Activated naive CD8-positive, alpha-beta T cell treated with anti-CD3 and anti-CD28 coated beads, Interleukin-2, amount 50 U/mL, for 24 hours (primary cell): ENCODE results near the gene METTL17.
A peak's percentile ranks its signal among the peaks of the same experiment; 100 is the strongest.
"Not testable (repeated sequence)": the region's sequence is repeated elsewhere in the genome, so short reads cannot be mapped to it uniquely, and the experiment has no call there.

Source experiments
- ATAC-seq: fragments of 150-1000 bp; cut with Tn5 transposase; one replicate; pipeline ENCODE4 v1.10.0; 2021
- DNase-seq: peaks from one replicate; pipeline ENCODE4 v3.0.0; 2021
- H3K27ac Mint-ChIP-seq: one replicate; pipeline ENCODE4 v1.8.0; 2021; ENCODE audit warnings: mild to moderate bottlenecking, mixed read lengths
- H3K27me3 Mint-ChIP-seq: one replicate; pipeline ENCODE4 v1.8.0; 2021; ENCODE audit warnings: mixed read lengths
- H3K36me3 Mint-ChIP-seq: one replicate; pipeline ENCODE4 v1.8.0; 2021; ENCODE audit warnings: low read depth, mixed read lengths
- H3K4me1 Mint-ChIP-seq: one replicate; pipeline ENCODE4 v1.8.0; 2021; ENCODE audit warnings: mixed read lengths
- H3K4me3 Mint-ChIP-seq: one replicate; pipeline ENCODE4 v1.8.0; 2021; ENCODE audit warnings: mild to moderate bottlenecking, moderate library complexity, mixed read lengths
- H3K9me3 Mint-ChIP-seq: one replicate; pipeline ENCODE4 v1.8.0; 2021; ENCODE audit warnings: mixed read lengths

METTL17 gene

DNA sequence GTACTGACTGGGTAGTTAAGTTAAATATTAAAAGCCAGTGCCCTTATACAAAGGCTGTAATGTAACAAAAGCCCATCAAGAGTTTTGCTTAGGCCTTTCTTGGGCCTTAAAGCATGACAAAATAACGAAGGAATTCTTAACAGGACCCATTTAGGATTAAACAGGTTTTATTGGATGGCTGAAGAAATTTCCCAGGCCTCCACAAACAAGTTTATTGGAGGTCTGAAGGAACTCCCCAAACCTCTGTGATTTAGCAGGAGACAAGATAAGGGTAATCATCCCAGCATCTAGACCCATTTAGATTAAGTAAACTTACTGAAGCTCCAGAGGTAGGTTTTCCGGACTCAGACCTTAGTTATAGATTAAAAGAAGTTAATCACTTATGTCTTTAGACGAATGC is 19.9 kb downstream of the METTL17 start:
- ATAC-seq, H3K4me3 Mint-ChIP-seq, H3K4me1 Mint-ChIP-seq, H3K27ac Mint-ChIP-seq, H3K9me3 Mint-ChIP-seq, DNase-seq, H3K36me3 Mint-ChIP-seq: not testable (repeated sequence)
- peaks cover 17% of the 10 kb centered on the region for H3K27me3 Mint-ChIP-seq

GRCh38 chr14:21011136-21011535 is 21.4 kb downstream of the METTL17 start:
- no peaks in the 10 kb centered on the region for H3K4me1 Mint-ChIP-seq

GRCh38 chr14:21014761-21015190 is 25.0 kb downstream of the METTL17 start:
- H3K9me3 Mint-ChIP-seq = no peaks in the 10 kb centered on the region
- DNase-seq (peak; percentile 82), ATAC-seq (peak; percentile 59)
- H3K4me1 Mint-ChIP-seq = no peaks in the 10 kb centered on the region
- no peaks in the 10 kb centered on the region for H3K36me3 Mint-ChIP-seq
- H3K27me3 Mint-ChIP-seq = peaks cover 17% of the 10 kb centered on the region
- H3K27ac Mint-ChIP-seq = no peak overlapping the region
- no peak overlapping the region for H3K4me3 Mint-ChIP-seq

More at GRCh38 chr14:21011136-21011535, 21.4 kb downstream of the METTL17 start:
- Mint-ChIP-seq H3K36me3 (no peaks in the 10 kb centered on the region), H3K4me3 (no peak overlapping the region), H3K9me3 (no peaks in the 10 kb centered on the region), H3K27ac (no peak overlapping the region), H3K27me3 (peaks cover 17% of the 10 kb centered on the region)
- no peak for ATAC-seq
- DNase-seq = no peak

GRCh38 chr14:21015312-21015711 is 25.5 kb downstream of the METTL17 start:
- no peak for DNase-seq
- Mint-ChIP-seq H3K9me3 (no peaks in the 10 kb centered on the region), H3K27me3 (peaks cover 17% of the 10 kb centered on the region), H3K27ac (no peak overlapping the region), H3K4me1 (no peaks in the 10 kb centered on the region), H3K36me3 (no peaks in the 10 kb centered on the region), H3K4me3 (no peak overlapping the region)
- no peak for ATAC-seq

DNA sequence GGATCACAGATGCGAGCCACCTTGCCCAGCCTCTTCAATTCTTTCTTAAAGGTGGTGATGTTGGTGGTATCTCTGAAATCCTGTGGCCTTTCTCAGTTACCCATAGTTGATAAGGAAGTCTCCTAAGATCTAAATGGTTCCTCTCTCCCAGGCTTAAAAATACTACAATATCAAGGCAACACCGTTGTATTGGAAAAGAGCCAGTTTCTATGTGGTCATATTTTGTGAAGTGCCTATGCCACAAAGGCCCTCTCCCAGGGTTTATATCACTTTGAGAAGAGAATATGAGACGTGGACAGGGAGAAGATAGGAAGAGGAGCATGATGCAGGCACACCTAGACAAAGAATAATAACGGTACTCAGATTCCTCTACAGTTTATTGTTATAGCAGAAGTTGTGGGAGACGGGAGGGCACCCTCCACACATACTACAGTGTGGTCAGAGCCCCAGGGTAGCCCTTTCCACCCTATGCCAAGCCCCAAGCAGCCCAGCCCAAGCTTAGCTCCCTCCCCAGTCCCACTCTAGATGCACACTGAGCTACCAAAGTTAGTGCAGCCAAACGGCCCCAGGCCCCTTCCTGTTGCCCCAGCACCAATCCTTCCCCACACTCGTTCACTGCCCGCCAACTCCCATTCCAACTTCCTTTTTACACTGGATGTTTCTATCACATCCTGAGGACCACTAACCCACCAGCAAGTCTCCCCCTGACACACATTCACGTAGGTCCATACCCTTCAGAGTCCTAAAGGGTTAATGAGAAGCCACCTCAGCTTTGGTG is 26.8 kb downstream of the METTL17 start:
- Mint-ChIP-seq H3K27ac (no peak overlapping the region), H3K4me1 (no peaks in the 10 kb centered on the region), H3K27me3 (peaks cover 12% of the 10 kb centered on the region), H3K9me3 (no peaks in the 10 kb centered on the region), H3K36me3 (no peaks in the 10 kb centered on the region), H3K4me3 (no peak overlapping the region)
- DNase-seq (no peak), ATAC-seq (no peak)

DNA sequence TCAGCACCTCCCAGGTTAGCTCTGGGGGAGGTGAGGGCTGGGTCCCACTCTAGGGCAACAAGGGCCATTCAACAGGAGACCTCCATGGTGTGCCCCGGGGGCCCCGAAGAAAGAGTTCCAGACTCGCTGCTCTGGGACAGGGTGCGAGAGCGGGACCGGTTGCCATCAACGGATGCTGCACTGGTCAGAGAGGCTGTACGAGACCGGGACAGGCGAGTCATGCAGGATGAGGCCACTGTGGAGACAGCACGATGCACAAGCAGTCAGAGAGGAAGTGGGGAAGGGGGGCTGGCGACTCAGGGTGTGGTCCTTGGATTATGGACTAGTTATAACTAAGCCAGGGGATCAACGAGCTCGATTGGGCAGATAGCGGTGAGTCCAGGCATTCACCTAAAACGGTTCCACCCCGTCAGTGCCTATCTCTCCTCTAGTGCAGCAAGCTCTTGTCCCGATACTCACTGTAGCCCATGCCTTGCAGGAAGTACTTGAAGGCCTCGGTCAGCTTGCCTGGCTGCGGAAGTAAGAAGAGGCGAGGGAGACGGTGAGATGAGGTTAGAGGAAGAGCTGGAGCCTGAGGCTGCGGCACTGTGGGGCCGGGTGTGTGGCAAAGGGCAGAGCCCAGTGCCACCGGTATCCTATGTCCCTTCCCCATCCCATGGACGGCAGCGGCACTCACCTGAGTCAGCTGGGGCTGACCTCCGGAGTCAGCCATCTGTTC is 27.9 kb downstream of the METTL17 start:
- DNase-seq = no peak
- no peak overlapping the region for H3K27ac Mint-ChIP-seq
- ATAC-seq = no peak
- H3K4me1 Mint-ChIP-seq = no peaks in the 10 kb centered on the region
- H3K27me3 Mint-ChIP-seq = peaks cover 8% of the 10 kb centered on the region
- no peaks in the 10 kb centered on the region for H3K9me3 Mint-ChIP-seq
- no peak overlapping the region for H3K4me3 Mint-ChIP-seq
- no peaks in the 10 kb centered on the region for H3K36me3 Mint-ChIP-seq

GRCh38 chr14:21018286-21018685 is 28.5 kb downstream of the METTL17 start:
- ATAC-seq (no peak), DNase-seq (no peak)
- Mint-ChIP-seq H3K4me3 (no peak overlapping the region), H3K36me3 (no peaks in the 10 kb centered on the region), H3K9me3 (no peaks in the 10 kb centered on the region), H3K4me1 (no peaks in the 10 kb centered on the region), H3K27me3 (peaks cover 7% of the 10 kb centered on the region), H3K27ac (no peak overlapping the region)

DNA sequence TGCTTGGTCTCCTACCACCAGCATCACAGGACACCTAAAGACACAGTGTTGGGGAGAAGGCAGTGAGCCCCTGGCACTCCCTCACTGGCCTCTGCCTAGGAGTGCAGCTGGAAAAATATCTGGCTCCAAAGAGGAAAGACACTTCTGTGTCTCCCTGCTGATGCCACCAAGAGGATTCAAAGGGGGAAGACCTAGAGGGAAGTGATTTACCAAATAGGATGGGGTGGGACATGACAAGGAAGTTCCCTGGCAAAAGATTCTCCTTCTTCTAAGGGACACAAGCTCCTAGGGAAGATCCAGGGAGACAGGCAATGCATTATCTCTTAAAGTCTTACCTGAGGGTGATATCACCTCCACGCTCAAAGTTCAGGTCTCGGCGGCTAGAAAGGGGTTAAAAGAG is 29.0 kb downstream of the METTL17 start:
- peaks cover 7% of the 10 kb centered on the region for H3K27me3 Mint-ChIP-seq
- H3K36me3 Mint-ChIP-seq = no peaks in the 10 kb centered on the region
- H3K27ac Mint-ChIP-seq = no peak overlapping the region
- DNase-seq (no peak), ATAC-seq (no peak)
- H3K4me1 Mint-ChIP-seq = peaks cover 3% of the 10 kb centered on the region
- H3K9me3 Mint-ChIP-seq = no peaks in the 10 kb centered on the region
- H3K4me3 Mint-ChIP-seq = no peak overlapping the region

GRCh38 chr14:21019366-21019765 is 29.6 kb downstream of the METTL17 start:
- Mint-ChIP-seq H3K9me3 (no peaks in the 10 kb centered on the region), H3K4me3 (no peak overlapping the region), H3K36me3 (no peaks in the 10 kb centered on the region), H3K4me1 (peaks cover 9% of the 10 kb centered on the region), H3K27me3 (peaks cover 7% of the 10 kb centered on the region), H3K27ac (no peak overlapping the region)
- no peak for ATAC-seq
- DNase-seq = no peak

DNA sequence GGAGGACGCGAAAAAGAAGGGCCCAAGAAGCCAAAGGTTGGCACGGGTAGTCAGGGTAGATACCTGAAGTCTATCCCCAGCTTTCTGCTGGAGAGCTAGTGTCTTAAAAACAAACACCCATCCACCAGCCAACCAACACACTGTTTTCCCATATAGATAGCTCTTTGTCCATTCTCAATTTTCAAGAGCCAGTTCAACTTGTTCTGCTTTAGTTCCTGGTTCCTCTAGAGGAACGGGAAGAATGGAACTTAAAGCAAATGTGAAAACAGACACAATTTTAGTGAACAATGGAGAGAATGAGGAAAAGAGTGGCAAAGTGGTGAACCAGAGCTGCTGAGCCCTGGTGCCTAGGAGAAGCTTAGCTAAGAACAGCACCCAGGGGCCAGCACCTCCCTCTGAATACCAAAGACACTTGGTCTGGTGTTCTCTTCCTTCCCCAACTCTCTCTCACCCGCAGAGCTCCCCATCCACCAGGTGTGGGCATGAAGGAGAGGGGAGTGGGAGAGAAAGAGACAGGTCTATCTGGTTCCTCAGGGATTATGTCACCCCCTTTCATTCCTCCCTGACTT is 31.3 kb downstream of the METTL17 start:
- Mint-ChIP-seq H3K27me3 (peaks cover 8% of the 10 kb centered on the region), H3K36me3 (no peaks in the 10 kb centered on the region), H3K27ac (no peak overlapping the region), H3K4me3 (no peak overlapping the region), H3K9me3 (no peaks in the 10 kb centered on the region), H3K4me1 (peaks cover 11% of the 10 kb centered on the region)
- DNase-seq (no peak), ATAC-seq (no peak)

- Mint-ChIP-seq H3K27ac (no peak overlapping the region), H3K9me3 (no peaks in the 10 kb centered on the region), H3K4me3 (no peak overlapping the region), H3K36me3 (no peaks in the 10 kb centered on the region), H3K4me1 (peaks cover 11% of the 10 kb centered on the region), H3K27me3 (peaks cover 8% of the 10 kb centered on the region)
- no peak for DNase-seq
- no peak for ATAC-seq
These were observed 32.9 kb downstream of the METTL17 start for GRCh38 chr14:21022686-21023085.

GRCh38 chr14:21023174-21023573 is 33.4 kb downstream of the METTL17 start:
- Mint-ChIP-seq H3K4me3 (no peak overlapping the region), H3K27me3 (peaks cover 8% of the 10 kb centered on the region), H3K4me1 (peaks cover 11% of the 10 kb centered on the region), H3K9me3 (no peaks in the 10 kb centered on the region), H3K27ac (no peak overlapping the region), H3K36me3 (no peaks in the 10 kb centered on the region)
- ATAC-seq = no peak
- DNase-seq = no peak

DNA sequence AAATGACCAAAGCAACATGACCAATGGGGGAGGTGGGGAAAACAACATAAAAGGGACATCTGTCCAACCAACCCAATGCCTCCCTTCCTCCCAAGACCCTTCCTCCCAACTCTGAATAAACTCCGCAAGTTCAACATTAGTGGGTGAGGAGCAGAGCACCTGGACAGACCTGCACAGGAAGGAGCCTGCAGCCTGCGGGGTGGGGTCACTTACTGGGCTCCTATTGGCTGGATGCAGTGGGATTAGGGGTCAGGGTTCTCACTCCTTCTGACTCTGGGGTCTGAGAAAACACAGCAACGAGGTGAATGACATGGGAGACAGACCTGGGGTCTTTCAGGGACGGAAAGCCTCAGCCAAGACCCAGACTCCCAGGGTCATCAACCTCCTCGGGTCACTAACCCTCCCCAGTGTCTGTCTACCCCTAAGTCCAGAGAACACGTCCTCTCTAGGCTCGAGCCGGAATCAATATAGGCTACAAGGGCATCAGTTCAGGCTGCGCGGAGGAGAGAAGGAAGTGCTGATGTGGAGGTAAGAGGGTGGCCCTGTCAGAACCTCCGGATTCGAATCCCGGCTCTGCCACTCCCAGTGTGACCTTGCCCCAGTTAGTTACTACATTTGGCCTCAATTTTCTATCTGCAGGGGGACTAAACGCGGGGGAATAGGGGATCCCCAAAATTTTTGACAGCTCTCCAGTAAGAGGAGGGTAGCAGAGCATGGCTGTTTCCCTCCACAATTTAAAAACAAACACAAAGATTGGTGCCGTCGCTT is 34.2 kb downstream of the METTL17 start:
- H3K9me3 Mint-ChIP-seq = no peaks in the 10 kb centered on the region
- peak overlapping the region; percentile 76 for H3K4me3 Mint-ChIP-seq
- peaks cover 8% of the 10 kb centered on the region for H3K27me3 Mint-ChIP-seq
- H3K4me1 Mint-ChIP-seq = peaks cover 11% of the 10 kb centered on the region
- H3K27ac Mint-ChIP-seq = peak overlapping the region; percentile 51
- peak; percentile 11 for DNase-seq
- ATAC-seq = no peak
- H3K36me3 Mint-ChIP-seq = no peaks in the 10 kb centered on the region

DNA sequence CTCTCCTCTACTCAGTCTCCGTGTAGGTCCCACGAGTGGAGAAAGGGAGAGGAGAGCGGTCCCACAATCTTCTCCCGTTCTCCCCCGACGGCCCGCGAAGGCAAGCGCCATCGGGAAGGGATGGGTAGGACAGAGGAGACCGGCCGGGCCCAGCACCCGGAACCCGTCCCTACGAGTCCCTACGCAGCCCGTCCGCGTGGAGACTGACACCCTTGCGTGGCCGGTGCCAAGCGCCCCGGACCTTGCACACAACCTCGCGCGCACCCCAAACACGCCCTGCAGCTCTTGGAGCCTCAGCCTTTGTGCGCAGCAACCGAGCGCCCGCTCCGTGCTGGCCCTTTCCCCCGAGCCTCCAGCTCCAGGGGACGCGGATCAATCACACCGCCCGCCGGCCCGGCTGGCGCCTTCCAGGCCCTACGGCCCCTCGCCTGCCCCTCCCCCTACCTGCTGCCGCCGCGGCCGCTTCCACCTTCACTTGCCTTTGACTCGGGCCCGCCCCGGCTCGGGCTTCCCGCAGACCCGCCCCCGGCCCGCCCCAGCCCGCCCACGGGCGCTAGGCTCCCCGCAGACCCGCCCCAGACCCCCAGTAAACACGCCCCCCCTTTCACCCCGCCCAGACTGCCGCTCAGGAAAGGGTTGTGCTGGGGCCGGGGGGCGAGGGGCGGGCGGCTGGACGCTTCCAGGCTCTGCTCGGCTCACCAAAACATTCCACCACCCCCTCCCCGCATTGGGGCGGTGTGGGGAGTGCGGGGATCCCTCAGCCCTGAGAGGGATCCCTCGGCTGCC is 35.0 kb downstream of the METTL17 start, which contains the start of gene NDRG2:
Gene NDRG2 (minus strand): TSS at position 477 of the 786 bp plus-strand sequence. CDS start 1,746 bp downstream, outside the sequence.
- no peaks in the 10 kb centered on the region for H3K9me3 Mint-ChIP-seq
- no peaks in the 10 kb centered on the region for H3K36me3 Mint-ChIP-seq
- peak; percentile 47 for ATAC-seq
- peak within 1 kb of the TSS; percentile 51 for H3K27ac Mint-ChIP-seq
- peaks cover 11% of the 10 kb centered on the region for H3K4me1 Mint-ChIP-seq
- peak within 1 kb of the TSS; percentile 76 for H3K4me3 Mint-ChIP-seq
- peak; percentile 66 for DNase-seq
- H3K27me3 Mint-ChIP-seq = peaks cover 8% of the 10 kb centered on the region
